CD14-positive monocyte (primary cell): Measurements from ENCODE around the gene PRKCA. TPM values are rescaled to one million over a fixed set of nuclear protein-coding genes. Genes with fewer than 3 reads are reported as not detected.

ENCODE experiments used
- DNase-seq, 3 donors: peaks; one replicate each; pipeline ENCODE4 v3.0.0-alpha.2; 2011 to 2022
- H2AFZ ChIP-seq: 2 replicates; pipeline ENCODE4 v1.6.0; 2012; ENCODE audit warnings: mild to moderate bottlenecking, low read depth, low read length, inconsistent platforms; ENCODE audit not compliant: insufficient read depth, poor library complexity, severe bottlenecking
- H3K27ac ChIP-seq, 2 donors: 1 replicate in 1 of 2; 2 replicates in 1 of 2; pipeline ENCODE4 v1.5.1; 2012 to 2013; ENCODE audit warnings: low read length in 2 of 2, control low read depth in 1 of 2, inconsistent platforms in 1 of 2, low read depth in 1 of 2, mild to moderate bottlenecking in 1 of 2
- H3K27me3 ChIP-seq, 2 donors: one replicate each; pipeline versions ENCODE4 v1.6.0 to v1.6.1; 2011 to 2013; ENCODE audit warnings: low read length in 2 of 2; ENCODE audit not compliant: control insufficient read depth in 2 of 2, insufficient read depth in 2 of 2
- H3K36me3 ChIP-seq, 2 donors: replicated peaks in 1 of 2; 1 replicate in 1 of 2; 2 replicates in 1 of 2; pipeline versions ENCODE4 v1.5.1 to v1.6.1; 2012 to 2013; ENCODE audit warnings: low read length in 2 of 2, control low read depth in 1 of 2, inconsistent platforms in 1 of 2, mild to moderate bottlenecking in 1 of 2; ENCODE audit not compliant: insufficient read depth in 2 of 2, control insufficient read depth in 1 of 2
- H3K4me1 ChIP-seq, 2 donors: 1 replicate in 1 of 2; 2 replicates in 1 of 2; pipeline versions ENCODE4 v1.5.1 to v1.6.1; 2012 to 2013; ENCODE audit warnings: low read length in 2 of 2, control low read depth in 1 of 2, inconsistent platforms in 1 of 2, mild to moderate bottlenecking in 1 of 2, moderate library complexity in 1 of 2; ENCODE audit not compliant: insufficient read depth in 2 of 2, control insufficient read depth in 1 of 2
- H3K4me2 ChIP-seq: replicated peaks from 2 replicates; pipeline ENCODE3; 2012; ENCODE audit warnings: low read length, moderate library complexity, mild to moderate bottlenecking; ENCODE audit not compliant: poor library complexity, severe bottlenecking; ENCODE audit errors: extremely low read depth
- H3K4me3 ChIP-seq, 3 experiments: fragments of 200-600 bp in 1 of 3; sonication (generic) in 1 of 3; replicated peaks in 1 of 3; 1 replicate in 2 of 3; 2 replicates in 1 of 3; pipeline ENCODE4 v1.5.1; 2011 to 2013; ENCODE audit warnings: low read length in 3 of 3, mild to moderate bottlenecking in 3 of 3, control low read depth in 2 of 3, low read depth in 2 of 3, inconsistent platforms in 1 of 3, moderate library complexity in 1 of 3
- H3K79me2 ChIP-seq: 2 replicates; pipeline ENCODE4 v1.6.0; 2012; ENCODE audit warnings: mild to moderate bottlenecking, control low read depth, inconsistent platforms, low read length, moderate library complexity; ENCODE audit not compliant: insufficient read depth
- H3K9ac ChIP-seq: 2 replicates; pipeline ENCODE4 v1.6.0; 2017; ENCODE audit warnings: low read length, mild to moderate bottlenecking; ENCODE audit not compliant: insufficient read depth, poor library complexity, severe bottlenecking
- H3K9me3 ChIP-seq, 2 donors: replicated peaks in 1 of 2; 1 replicate in 1 of 2; 2 replicates in 1 of 2; pipeline versions ENCODE4 v1.5.1 to v1.6.1; 2012 to 2013; ENCODE audit warnings: low read length in 2 of 2, control low read depth in 1 of 2; ENCODE audit not compliant: control insufficient read depth in 1 of 2, insufficient read depth in 1 of 2
- H4K20me1 ChIP-seq: 2 replicates; pipeline ENCODE4 v1.6.0; 2012; ENCODE audit warnings: mild to moderate bottlenecking, low read length, control low read depth, moderate library complexity; ENCODE audit not compliant: insufficient read depth
- H3K27ac Mint-ChIP-seq, 7 donors: one replicate each; pipeline ENCODE4 v1.8.0; 2020; ENCODE audit warnings: mild to moderate bottlenecking in 7 of 7, mixed read lengths in 7 of 7, moderate library complexity in 6 of 7, inconsistent platforms in 2 of 7
- H3K27me3 Mint-ChIP-seq, 3 donors: one replicate each; pipeline ENCODE4 v1.8.0; 2021 to 2022; ENCODE audit warnings: low read depth in 3 of 3, mild to moderate bottlenecking in 3 of 3, mixed read lengths in 3 of 3, moderate library complexity in 3 of 3, inconsistent platforms in 1 of 3
- H3K36me3 Mint-ChIP-seq, 2 donors: one replicate each; pipeline ENCODE4 v1.8.0; 2020; ENCODE audit warnings: mixed read lengths in 2 of 2, inconsistent platforms in 1 of 2, mild to moderate bottlenecking in 1 of 2
- H3K4me1 Mint-ChIP-seq: one replicate; pipeline ENCODE4 v1.8.0; 2020; ENCODE audit warnings: mild to moderate bottlenecking, mixed read lengths
- H3K4me3 Mint-ChIP-seq, 2 donors: one replicate each; pipeline ENCODE4 v1.8.0; 2020; ENCODE audit warnings: mild to moderate bottlenecking in 2 of 2, mixed read lengths in 2 of 2, moderate library complexity in 1 of 2
- H3K9me3 Mint-ChIP-seq, 7 donors: one replicate each; pipeline ENCODE4 v1.8.0; 2020 to 2022; ENCODE audit warnings: mixed read lengths in 7 of 7, mild to moderate bottlenecking in 6 of 7, moderate library complexity in 6 of 7, inconsistent platforms in 2 of 7
- CTCF ChIP-seq: fragments of 200-600 bp; IDR thresholded peaks from one replicate; pipeline ENCODE4 v1.8.0; 2022; ENCODE audit warnings: antibody characterized with exemption, mild to moderate bottlenecking
- WGBS: methylation state at CpG from one replicate; pipeline ENCODE4 v1.1.5; 2013; ENCODE audit warnings: missing lambda C conversion rate; ENCODE audit not compliant: insufficient coverage; 5-methylcytosine and 5-hydroxymethylcytosine counted together
- intact Hi-C, 2 donors: fragments of 100-400 bp; cut with micrococcal nuclease; formaldehyde crosslinking; loops; one replicate each; pipeline versions ENCODE4 v1.15.0 to v1.15.1; 2023
- polyA plus RNA-seq, 3 donors: library from polyadenylated mRNA; depleted of rRNA in 1 of 3; unstranded in 2 of 3; stranded (reverse) in 1 of 3; fragments of 300-500 nt in 2 of 3; fragments of >200 nt in 1 of 3; fragmentation: Illumina TruSeq in 2 of 3; gene quantifications; 1 replicate in 2 of 3; 2 replicates in 1 of 3; pipeline ENCODE4 v1.2.3, GENCODE V29; 2012 to 2021

Gene PRKCA
- polyA plus RNA-seq, 3 donors, result 0.22 to 7.1 (median 0.30) TPM

DNA sequence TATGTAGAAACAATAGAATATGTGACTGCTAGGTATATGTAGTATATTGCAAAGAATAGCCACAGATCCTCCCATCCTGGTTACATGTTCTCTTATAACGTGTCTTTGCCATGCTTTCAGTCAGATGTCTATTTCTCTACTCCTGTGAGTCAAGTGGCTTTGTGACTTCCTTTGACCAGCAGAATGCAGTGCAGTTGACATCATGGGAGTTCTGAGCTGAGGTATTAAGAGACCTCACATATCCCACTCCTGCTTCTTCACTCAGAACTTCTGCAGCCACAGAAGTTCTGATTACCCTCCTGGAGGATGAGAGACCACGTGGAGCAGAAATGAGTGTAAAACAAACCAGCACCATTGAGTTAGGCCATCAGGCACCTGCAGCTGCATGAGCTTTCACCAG is 222.5 kb downstream of the PRKCA start:
- no CpG with 5 or more reads among the region's 2 CpGs for whole genome bisulfite sequencing
- intact Hi-C loops, result no loop called here
- DNase-seq, result no peak
- H3K27ac Mint-ChIP-seq, result no peak overlapping the region
- H3K36me3 Mint-ChIP-seq, result peaks cover 19 to 22% of the 10 kb centered on the region in 2 donors
- H3K27me3 Mint-ChIP-seq, result no peaks in the 10 kb centered on the region
- TF ChIP-seq CTCF, result no peak
- Histone ChIP-seq H3K27ac (no peak overlapping the region), H3K9me3 (peaks cover 0 to 4% of the 10 kb centered on the region in 2 donors), H3K27me3 (no peaks in the 10 kb centered on the region), H3K4me1 (no peaks in the 10 kb centered on the region), H3K79me2 (no peaks in the 10 kb centered on the region), H2AFZ (no peak overlapping the region), H3K4me3 (no peak overlapping the region), H3K4me2 (no peak overlapping the region), H4K20me1 (no peaks in the 10 kb centered on the region), H3K9ac (no peak overlapping the region), H3K36me3 (peaks cover 0 to 15% of the 10 kb centered on the region in 2 donors)
- H3K4me3 Mint-ChIP-seq, result no peak overlapping the region
- peaks cover 0 to 9% (median 3%) of the 10 kb centered on the region in 7 donors for H3K9me3 Mint-ChIP-seq
- H3K4me1 Mint-ChIP-seq, result peaks cover 14% of the 10 kb centered on the region

GRCh38 chr17:66525338-66525737 is 222.9 kb downstream of the PRKCA start:
- Histone ChIP-seq H2AFZ (no peak overlapping the region), H3K4me1 (no peaks in the 10 kb centered on the region), H3K36me3 (peaks cover 0 to 18% of the 10 kb centered on the region in 2 donors), H3K4me3 (no peak overlapping the region), H3K4me2 (no peak overlapping the region), H3K79me2 (no peaks in the 10 kb centered on the region), H3K9ac (no peak overlapping the region), H3K9me3 (peaks cover 0 to 4% of the 10 kb centered on the region in 2 donors), H3K27ac (no peak overlapping the region), H3K27me3 (no peaks in the 10 kb centered on the region), H4K20me1 (no peaks in the 10 kb centered on the region)
- Mint-ChIP-seq H3K36me3 (peaks cover 19% of the 10 kb centered on the region in 2 donors), H3K9me3 (peaks cover 0 to 9% (median 3%) of the 10 kb centered on the region in 7 donors), H3K4me1 (peaks cover 14% of the 10 kb centered on the region), H3K27me3 (no peaks in the 10 kb centered on the region), H3K4me3 (no peak overlapping the region), H3K27ac (no peak overlapping the region)
- intact Hi-C loops, result no loop called here
- no peak for DNase-seq
- 88% methylated on average over 4 of the region's 4 CpGs for WGBS
- no peak for TF ChIP-seq CTCF
